ENCODE results near the gene ARL15.
A peak's percentile ranks its signal among the peaks of the same experiment; 100 is the strongest.

Gene ARL15

DNA sequence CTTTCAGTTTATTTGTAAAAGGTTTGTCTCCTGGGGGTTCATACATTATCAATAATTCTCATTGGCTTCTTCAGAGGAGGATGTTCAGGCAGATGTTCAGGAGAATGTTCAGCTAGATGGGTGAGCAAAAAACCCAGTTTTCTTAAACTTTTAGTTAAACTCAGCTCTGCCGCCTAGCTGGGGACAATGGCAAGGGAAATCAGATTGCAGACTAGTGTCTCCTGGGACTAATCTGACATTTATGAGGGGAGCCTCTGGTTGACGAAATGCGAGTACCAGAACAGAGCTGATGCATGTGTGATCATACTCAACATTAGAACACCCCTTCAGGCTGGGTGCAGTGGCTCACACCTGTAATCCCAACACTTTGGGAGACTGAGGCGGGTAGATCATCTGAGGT lies 314.4 kb downstream of the ARL15 start:
- H3K4me3 ChIP-seq (ENCODE audit: low read depth, low read length): no peak overlapping the region
- TF ChIP-seq, protein P1, sequence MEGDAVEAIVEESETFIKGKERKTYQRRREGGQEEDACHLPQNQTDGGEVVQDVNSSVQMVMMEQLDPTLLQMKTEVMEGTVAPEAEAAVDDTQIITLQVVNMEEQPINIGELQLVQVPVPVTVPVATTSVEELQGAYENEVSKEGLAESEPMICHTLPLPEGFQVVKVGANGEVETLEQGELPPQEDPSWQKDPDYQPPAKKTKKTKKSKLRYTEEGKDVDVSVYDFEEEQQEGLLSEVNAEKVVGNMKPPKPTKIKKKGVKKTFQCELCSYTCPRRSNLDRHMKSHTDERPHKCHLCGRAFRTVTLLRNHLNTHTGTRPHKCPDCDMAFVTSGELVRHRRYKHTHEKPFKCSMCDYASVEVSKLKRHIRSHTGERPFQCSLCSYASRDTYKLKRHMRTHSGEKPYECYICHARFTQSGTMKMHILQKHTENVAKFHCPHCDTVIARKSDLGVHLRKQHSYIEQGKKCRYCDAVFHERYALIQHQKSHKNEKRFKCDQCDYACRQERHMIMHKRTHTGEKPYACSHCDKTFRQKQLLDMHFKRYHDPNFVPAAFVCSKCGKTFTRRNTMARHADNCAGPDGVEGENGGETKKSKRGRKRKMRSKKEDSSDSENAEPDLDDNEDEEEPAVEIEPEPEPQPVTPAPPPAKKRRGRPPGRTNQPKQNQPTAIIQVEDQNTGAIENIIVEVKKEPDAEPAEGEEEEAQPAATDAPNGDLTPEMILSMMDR (IDR thresholded peaks at IDR 0.05; ENCODE audit: low read depth, low read length, missing control alignments): no peak
- DNase-seq (ENCODE audit: low read depth): no peak
- in situ Hi-C loops (cut with HindIII; ENCODE audit: low sequenced_read_pairs): no loop called here

DNA sequence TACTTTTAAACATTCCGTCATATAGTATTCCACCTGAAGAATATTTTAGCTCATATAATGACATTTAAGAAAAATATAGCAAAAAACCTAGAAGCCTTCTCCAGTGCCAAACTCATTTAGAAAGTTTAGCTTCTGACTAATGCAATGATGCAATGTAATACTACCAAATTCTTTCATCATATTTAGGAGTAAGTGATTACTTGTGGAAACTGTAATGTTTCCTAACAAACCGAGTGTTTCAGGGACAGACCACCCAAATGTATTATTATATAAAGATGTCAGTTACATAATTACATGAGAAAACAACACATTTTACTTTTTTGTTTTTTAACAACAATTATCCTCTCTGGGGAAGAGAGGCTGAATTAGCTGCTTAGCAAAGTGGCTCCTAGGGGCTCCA lies 316.2 kb downstream of the ARL15 start:
- no peak for DNase-seq (ENCODE audit: low read depth)
- TF ChIP-seq, protein P1 (IDR thresholded peaks at IDR 0.05; ENCODE audit: low read depth, low read length, missing control alignments): no peak
- in situ Hi-C loops (cut with HindIII; ENCODE audit: low sequenced_read_pairs): no loop called here
- no peak overlapping the region for H3K4me3 ChIP-seq (ENCODE audit: low read depth, low read length)

DNA sequence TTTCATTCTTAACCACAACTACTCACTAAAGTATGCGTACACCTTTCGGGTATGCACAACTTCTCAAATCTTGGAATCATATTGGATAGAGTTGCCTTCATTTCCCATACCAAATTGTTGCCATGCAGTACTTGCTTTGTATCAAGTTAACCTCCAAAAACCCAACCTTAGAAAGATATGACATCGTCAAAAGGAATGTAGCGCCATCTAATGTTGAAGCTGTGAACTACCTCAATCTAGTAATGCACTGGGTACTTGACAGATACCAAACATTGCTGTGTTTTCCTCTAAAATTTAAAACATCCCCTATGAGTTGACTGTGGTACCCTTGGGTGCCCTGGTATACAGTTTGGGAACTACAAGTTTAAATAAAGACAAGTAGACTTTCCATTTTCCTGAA lies 318.4 kb downstream of the ARL15 start:
- no peak for DNase-seq (ENCODE audit: low read depth)
- no peak overlapping the region for H3K4me3 ChIP-seq (ENCODE audit: low read depth, low read length)
- in situ Hi-C loops (cut with HindIII; ENCODE audit: low sequenced_read_pairs): no loop called here
- TF ChIP-seq, protein P1 (IDR thresholded peaks at IDR 0.05; ENCODE audit: low read depth, low read length, missing control alignments): peak; percentile 5

DNA sequence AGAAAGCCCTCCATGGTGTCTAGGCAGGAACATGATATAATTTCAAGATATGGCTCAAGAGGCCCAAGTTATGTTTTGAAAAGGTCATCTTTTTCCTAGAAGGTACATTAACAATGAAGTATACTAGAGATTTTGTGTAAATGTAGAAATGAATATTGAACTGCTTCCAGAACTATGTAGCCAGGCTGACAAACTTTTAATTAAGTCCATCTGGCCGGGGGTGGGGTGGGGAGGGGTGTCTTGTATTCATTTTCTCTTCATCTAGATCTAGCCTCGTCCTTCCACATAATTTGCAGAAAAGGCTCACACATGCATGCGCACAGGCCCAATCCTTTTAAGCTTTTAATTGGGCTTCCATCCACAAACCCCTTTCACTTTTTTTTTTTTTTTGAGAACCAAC lies 323.3 kb downstream of the ARL15 start:
- in situ Hi-C loops (cut with HindIII; ENCODE audit: low sequenced_read_pairs): no loop called here
- TF ChIP-seq, protein P1 (IDR thresholded peaks at IDR 0.05; ENCODE audit: low read depth, low read length, missing control alignments): no peak
- no peak for DNase-seq (ENCODE audit: low read depth)
- no peak overlapping the region for H3K4me3 ChIP-seq (ENCODE audit: low read depth, low read length)

GRCh38 chr5:53985796-53986195 lies 324.6 kb downstream of the ARL15 start:
- no peak overlapping the region for H3K4me3 ChIP-seq (ENCODE audit: low read depth, low read length)
- DNase-seq (ENCODE audit: low read depth): no peak
- in situ Hi-C loops (cut with HindIII; ENCODE audit: low sequenced_read_pairs): no loop called here
- TF ChIP-seq, protein P1 (IDR thresholded peaks at IDR 0.05; ENCODE audit: low read depth, low read length, missing control alignments): no peak

DNA sequence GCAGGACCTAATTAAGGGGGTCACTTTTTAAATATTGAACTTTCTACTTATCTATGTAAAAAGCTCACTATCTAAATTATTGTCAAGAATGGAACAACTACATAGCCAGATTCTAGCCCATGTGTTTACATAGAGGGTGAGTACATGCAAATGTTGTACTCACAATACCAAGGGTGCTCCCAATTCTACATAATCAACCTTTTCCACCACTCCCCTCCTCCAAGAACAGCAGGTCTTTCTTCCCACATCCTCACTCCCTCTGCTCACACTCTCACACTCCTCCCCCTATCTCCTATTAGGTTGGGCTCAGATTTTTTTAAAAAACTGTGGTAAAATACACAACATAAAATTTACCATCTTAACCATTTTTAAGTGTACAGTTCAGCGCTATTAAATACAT lies 325.4 kb downstream of the ARL15 start:
- H3K4me3 ChIP-seq (ENCODE audit: low read depth, low read length): no peak overlapping the region
- in situ Hi-C loops (cut with HindIII; ENCODE audit: low sequenced_read_pairs): no loop called here
- DNase-seq (ENCODE audit: low read depth): no peak
- TF ChIP-seq, protein P1 (IDR thresholded peaks at IDR 0.05; ENCODE audit: low read depth, low read length, missing control alignments): no peak

Measured in astrocyte of the cerebellum (primary cell).